PC-3 (cell line): ENCODE results near the gene SARM1. TPM values are rescaled to one million over a fixed set of nuclear protein-coding genes. Genes with fewer than 3 reads are reported as not detected.
A peak's percentile ranks its signal among the peaks of the same experiment; 100 is the strongest.

ENCODE experiments used
- ATAC-seq: fragments of 200-7000 bp; cut with Tn5 transposase; 2 replicates; pipeline ENCODE4 v1.9.1; 2020; ENCODE audit warnings: mild to moderate bottlenecking, moderate library complexity
- BruUV-seq: library from RNA; stranded (reverse); fragments of 400-500 nt; replicated peaks from 2 replicates; lab custom pipeline; 2021; lab: Mats Ljungman, UMichigan
- CTCF ChIA-PET: fragments of 300-600 bp; sonication (Branson Sonifier 250); formaldehyde crosslinking; loops from one replicate; lab custom pipeline; 2022; ENCODE audit warnings: antibody characterized with exemption; lab: Charles Lee
- POLR2A ChIA-PET: fragments of 300-600 bp; sonication (Branson Sonifier 250); formaldehyde crosslinking; loops from one replicate; lab custom pipeline; 2022; ENCODE audit warnings: antibody characterized with exemption; ENCODE audit not compliant: unreplicated experiment; lab: Charles Lee
- DNase-seq: peaks from one replicate; pipeline ENCODE4 v3.0.0-alpha.2; 2015
- H2AFZ ChIP-seq: fragments of 300-600 bp; sonication (generic); 2 replicates; pipeline ENCODE4 v1.6.0; 2016; ENCODE audit warnings: antibody characterized with exemption, low read length
- H3F3A ChIP-seq: fragments of 300-600 bp; sonication (generic); one replicate; pipeline ENCODE4 v1.6.0; 2017; ENCODE audit warnings: antibody characterized with exemption, low read length, control low read depth, mild to moderate bottlenecking; ENCODE audit not compliant: unreplicated experiment
- H3K27ac ChIP-seq: fragments of 300-600 bp; sonication (generic); 2 replicates; pipeline ENCODE4 v1.5.1; 2016; ENCODE audit warnings: mild to moderate bottlenecking, low read length
- H3K27me3 ChIP-seq: fragments of 300-600 bp; sonication (generic); 2 replicates; pipeline ENCODE4 v1.6.1; 2016; ENCODE audit warnings: low read length, mixed read lengths
- H3K36me3 ChIP-seq: fragments of 300-600 bp; sonication (generic); 2 replicates; pipeline ENCODE4 v1.6.1; 2016; ENCODE audit warnings: low read depth, mixed run types, low read length, mixed read lengths
- H3K4me1 ChIP-seq: fragments of 300-600 bp; sonication (generic); 2 replicates; pipeline ENCODE4 v1.5.1; 2016; ENCODE audit warnings: low read length; ENCODE audit not compliant: insufficient read depth
- H3K4me2 ChIP-seq: fragments of 300-600 bp; sonication (generic); 2 replicates; pipeline ENCODE4 v1.6.0; 2016; ENCODE audit warnings: low read length
- H3K4me3 ChIP-seq: fragments of 300-600 bp; sonication (generic); 2 replicates; pipeline ENCODE4 v1.5.1; 2016; ENCODE audit warnings: mild to moderate bottlenecking, low read length, mixed read lengths
- H3K79me2 ChIP-seq: fragments of 300-600 bp; sonication (generic); 2 replicates; pipeline ENCODE4 v1.6.1; 2017; ENCODE audit warnings: low read length, mixed read lengths
- H3K9ac ChIP-seq: fragments of 300-600 bp; sonication (generic); 2 replicates; pipeline ENCODE4 v1.6.0; 2016; ENCODE audit warnings: mild to moderate bottlenecking, low read length
- H3K9me2 ChIP-seq: fragments of 300-600 bp; sonication (generic); replicated peaks from 2 replicates; pipeline ENCODE4 v1.6.1; 2016; ENCODE audit warnings: mixed run types, low read length, mixed read lengths
- H3K9me3 ChIP-seq: fragments of 300-600 bp; sonication (generic); 2 replicates; pipeline ENCODE4 v1.6.1; 2016; ENCODE audit warnings: low read length, mixed read lengths
- H4K20me1 ChIP-seq: fragments of 300-600 bp; sonication (generic); 2 replicates; pipeline ENCODE4 v1.6.1; 2016; ENCODE audit warnings: low read length, mixed read lengths
- CTCF ChIP-seq: fragments of 300-600 bp; sonication (generic); conservative IDR thresholded peaks from 2 replicates; pipeline ENCODE4 v1.5.1; 2017; ENCODE audit warnings: antibody characterized with exemption, low read depth, mild to moderate bottlenecking, low read length
- EZH2 ChIP-seq: fragments of 300-600 bp; sonication (generic); IDR thresholded peaks from one replicate; pipeline ENCODE4 v1.6.1; 2017; ENCODE audit warnings: antibody characterized with exemption, mild to moderate bottlenecking, low read length; ENCODE audit not compliant: unreplicated experiment
- EZH2phosphoT487 ChIP-seq: fragments of 300-600 bp; sonication (generic); IDR thresholded peaks from 2 replicates; pipeline ENCODE4 v1.6.1; 2018; ENCODE audit warnings: mild to moderate bottlenecking, antibody characterized with exemption, low read length, borderline replicate concordance
- intact Hi-C: fragments of 100-400 bp; cut with micrococcal nuclease; formaldehyde crosslinking; loops from 2 replicates; pipeline ENCODE4 v1.9.0; 2023
- total RNA-seq: library from RNA; depleted of rRNA; stranded (reverse); fragments of >200 nt; gene quantifications from 2 replicates; pipeline ENCODE4 v1.2.3, GENCODE V29; 2014

SARM1 gene
- total RNA-seq, 1 experiment from 2014 or later, result 6.7 TPM

DNA sequence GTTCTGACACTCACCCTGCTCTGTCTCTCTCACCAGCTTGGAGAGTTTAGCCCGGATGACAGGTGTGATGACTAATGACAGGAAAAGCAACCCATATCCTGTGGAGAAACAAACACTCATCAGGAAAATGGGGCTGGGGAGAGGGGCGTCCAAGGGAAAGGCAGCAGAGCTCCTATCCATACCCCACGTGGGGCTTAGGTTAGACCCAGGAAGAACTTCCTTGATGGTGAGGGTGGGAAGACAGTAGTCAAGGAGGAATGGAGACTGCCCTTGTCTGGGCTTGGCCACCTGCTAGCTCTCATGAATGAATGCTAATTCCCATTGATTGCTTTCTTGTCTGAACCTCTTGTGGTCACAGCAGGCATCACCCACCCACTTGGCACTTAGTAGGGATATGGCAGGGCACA lies 30.7 kb downstream of the SARM1 start:
- H4K20me1 ChIP-seq, result no peaks in the 10 kb centered on the region
- H3K27ac ChIP-seq, result no peak overlapping the region
- H3K4me3 ChIP-seq, result no peak overlapping the region
- intact Hi-C loops, result loop anchor here (10.0 kb wide), 1 partner anchor 143 kb away; no protein-coding TSS in a partner anchor
- TF ChIP-seq EZH2, result no peak
- no peak for TF ChIP-seq CTCF
- TF ChIP-seq EZH2phosphoT487, result no peak
- BruUV-seq, result no TSS peak
- ChIA-PET POLR2A (no interaction called here), CTCF (no interaction called here)
- H3K27me3 ChIP-seq, result no peaks in the 10 kb centered on the region
- no peak overlapping the region for H2AFZ ChIP-seq
- peaks cover 20% of the 10 kb centered on the region for H3K4me1 ChIP-seq
- no peaks in the 10 kb centered on the region for H3K9me3 ChIP-seq
- peaks cover 22% of the 10 kb centered on the region for H3K79me2 ChIP-seq
- H3K9me2 ChIP-seq, result no peaks in the 10 kb centered on the region
- ATAC-seq (no peak), DNase-seq (peak; percentile 36)
- H3K4me2 ChIP-seq, result no peak overlapping the region
- H3F3A ChIP-seq, result no peaks in the 10 kb centered on the region
- H3K36me3 ChIP-seq, result no peaks in the 10 kb centered on the region
- no peak overlapping the region for H3K9ac ChIP-seq

- H3K36me3 ChIP-seq, result no peaks in the 10 kb centered on the region
- no TSS peak for BruUV-seq
- H3K4me3 ChIP-seq, result no peak overlapping the region
- peaks cover 22% of the 10 kb centered on the region for H3K79me2 ChIP-seq
- H3K9me2 ChIP-seq, result no peaks in the 10 kb centered on the region
- H3K9me3 ChIP-seq, result no peaks in the 10 kb centered on the region
- H3F3A ChIP-seq, result no peaks in the 10 kb centered on the region
- no peak overlapping the region for H2AFZ ChIP-seq
- no peaks in the 10 kb centered on the region for H3K27me3 ChIP-seq
- no peak overlapping the region for H3K4me2 ChIP-seq
- H4K20me1 ChIP-seq, result no peaks in the 10 kb centered on the region
- DNase-seq, result no peak
- intact Hi-C loops, result loop anchor here (10.0 kb wide), 1 partner anchor 142 kb away; no protein-coding TSS in a partner anchor
- H3K27ac ChIP-seq, result no peak overlapping the region
- H3K4me1 ChIP-seq, result peaks cover 20% of the 10 kb centered on the region
- H3K9ac ChIP-seq, result no peak overlapping the region
- POLR2A ChIA-PET, result no interaction called here
- CTCF ChIA-PET, result no interaction called here
- ATAC-seq, result no peak
- TF ChIP-seq EZH2, result no peak
- TF ChIP-seq CTCF, result no peak
- no peak for TF ChIP-seq EZH2phosphoT487
Observed at GRCh38 chr17:28402844-28403243, 31.4 kb downstream of the SARM1 start.

DNA sequence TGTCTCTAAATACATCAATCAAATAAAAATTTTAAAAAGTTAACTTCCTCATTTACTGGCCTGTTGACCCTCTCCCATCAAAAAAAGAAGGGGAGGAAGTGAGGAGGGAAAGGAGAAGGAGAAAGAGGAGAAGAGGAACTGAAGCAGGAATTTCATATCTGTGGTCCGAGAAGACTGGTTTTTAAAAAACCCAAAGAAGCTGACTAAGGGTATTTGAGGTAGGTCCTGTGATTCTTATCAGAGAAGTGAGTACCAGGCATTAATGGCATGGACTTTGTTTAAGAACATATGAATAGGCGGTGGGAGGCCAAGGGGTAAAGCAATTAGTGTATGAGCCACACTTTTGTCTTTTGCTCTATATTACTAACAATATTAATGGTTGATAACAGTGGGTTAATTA lies 32.5 kb downstream of the SARM1 start:
- Histone ChIP-seq H3F3A (no peaks in the 10 kb centered on the region), H3K9ac (no peak overlapping the region), H4K20me1 (no peaks in the 10 kb centered on the region), H3K79me2 (peaks cover 22% of the 10 kb centered on the region), H3K9me3 (no peaks in the 10 kb centered on the region), H3K4me2 (no peak overlapping the region; the same call in 1 of the 2 replicates), H3K27me3 (no peaks in the 10 kb centered on the region), H3K9me2 (no peaks in the 10 kb centered on the region), H3K4me1 (peaks cover 20% of the 10 kb centered on the region), H3K4me3 (no peak overlapping the region), H2AFZ (no peak overlapping the region), H3K27ac (no peak overlapping the region), H3K36me3 (no peaks in the 10 kb centered on the region)
- ATAC-seq (no peak), DNase-seq (no peak)
- CTCF ChIA-PET, result no interaction called here
- intact Hi-C loops, result loop anchor here (10.0 kb wide), 1 partner anchor 141 kb away; no protein-coding TSS in a partner anchor
- TF ChIP-seq CTCF, result no peak
- TF ChIP-seq EZH2phosphoT487, result no peak
- no peak for TF ChIP-seq EZH2
- no TSS peak for BruUV-seq
- POLR2A ChIA-PET, result no interaction called here
